K562 (cell line): ENCODE results near the gene ANGPTL3. TPM values are rescaled to one million over a fixed set of nuclear protein-coding genes. Genes with fewer than 3 reads are reported as not detected.

Experiments
- ATAC-seq: fragments of 200-7000 bp; cut with Tn5 transposase; 3 replicates; pipeline ENCODE4 v1.9.1; 2020; ENCODE audit warnings: moderate library complexity
- BruUV-seq: library from RNA; stranded (reverse); fragments of 400-500 nt; replicated peaks from 2 replicates; lab custom pipeline; 2021; lab: Mats Ljungman, UMichigan
- CTCF ChIA-PET: fragments of 300-600 bp; formaldehyde crosslinking; extraction: SDS; loops from one replicate; lab custom pipeline; 2021; ENCODE audit warnings: low intra/inter-chr PET ratio; lab: Yijun Ruan, JAX
- POLR2A ChIA-PET: fragments of 300-600, 350-650 bp; sonication (Branson Sonifier 250); formaldehyde crosslinking; extraction: SDS; loops from one replicate; lab custom pipeline; 2021; ENCODE audit warnings: antibody characterized with exemption, inconsistent platforms; lab: Yijun Ruan, JAX
- DNase-seq, 4 experiments: peaks; one replicate each; pipeline versions ENCODE4 v3.0.0 to v3.0.0-alpha.2; 2011 to 2018; ENCODE audit warnings: low spot score in 3 of 4, mixed read lengths in 3 of 4; ENCODE audit errors: extremely low read depth in 1 of 4
- FAIRE-seq: peaks from 2 replicates; lab custom pipeline; 2011; peaks lifted over from hg19 to GRCh38; lab: Jason Lieb, UNC
- H2AFZ ChIP-seq: 2 replicates; pipeline ENCODE4 v1.6.0; 2011; ENCODE audit warnings: low read depth, low read length, control low read depth, inconsistent platforms
- H3K27ac ChIP-seq: fragments of 200-600 bp; 3 replicates; pipeline ENCODE4 v1.8.0; 2011; ENCODE audit warnings: low read depth, mild to moderate bottlenecking, control low read depth, inconsistent platforms, low read length, moderate library complexity, mixed read lengths; ENCODE audit errors: extremely low read depth
- H3K27me3 ChIP-seq, 2 experiments: fragments of 300-600 bp in 1 of 2; 2 replicates in 1 of 2; 3 replicates in 1 of 2; pipeline versions ENCODE4 v1.6.0 to v1.8.0; 2011; ENCODE audit warnings: inconsistent platforms in 2 of 2, low read length in 2 of 2, mild to moderate bottlenecking in 1 of 2, mixed read lengths in 1 of 2, moderate library complexity in 1 of 2; ENCODE audit not compliant: control insufficient read depth in 2 of 2, insufficient read depth in 2 of 2
- H3K36me3 ChIP-seq: fragments of 300-600 bp; 3 replicates; pipeline ENCODE4 v1.8.0; 2011; ENCODE audit warnings: mild to moderate bottlenecking, low read length, inconsistent platforms; ENCODE audit not compliant: control insufficient read depth, insufficient read depth
- H3K4me1 ChIP-seq, 2 experiments: fragments of 200-600 bp in 1 of 2; replicated peaks in 1 of 2; 2 replicates in 1 of 2; 3 replicates in 1 of 2; pipeline versions ENCODE4 v1.5.1 to v1.8.0; 2011; ENCODE audit warnings: inconsistent platforms in 2 of 2, low read length in 2 of 2, mild to moderate bottlenecking in 1 of 2, mixed read lengths in 1 of 2, moderate library complexity in 1 of 2; ENCODE audit not compliant: control insufficient read depth in 2 of 2, insufficient read depth in 2 of 2
- H3K4me2 ChIP-seq: 2 replicates; pipeline ENCODE4 v1.6.1; 2011; ENCODE audit warnings: low read length, control low read depth, inconsistent platforms, mixed read lengths; ENCODE audit not compliant: insufficient read depth
- H3K4me3 ChIP-seq: fragments of 200-600 bp; sonication (generic), shearing (Covaris generic); 2 replicates; pipeline ENCODE4 v1.5.1; 2016; ENCODE audit warnings: control low read depth, inconsistent platforms
- H3K79me2 ChIP-seq: fragments of 200-600 bp; 3 replicates; pipeline ENCODE4 v1.8.0; 2011; ENCODE audit warnings: low read length, inconsistent platforms; ENCODE audit not compliant: control insufficient read depth, insufficient read depth
- H3K9ac ChIP-seq, 2 experiments: 2 replicates each; pipeline versions ENCODE4 v1.6.0 to v1.6.1; 2011; ENCODE audit warnings: low read depth in 2 of 2, low read length in 2 of 2, control low read depth in 1 of 2, inconsistent platforms in 1 of 2, mild to moderate bottlenecking in 1 of 2, mixed read lengths in 1 of 2; ENCODE audit not compliant: insufficient read depth in 1 of 2
- H3K9me1 ChIP-seq: one replicate; pipeline ENCODE4 v1.6.0; 2011; ENCODE audit warnings: inconsistent platforms, mild to moderate bottlenecking, low read length, moderate library complexity; ENCODE audit not compliant: control insufficient read depth, insufficient read depth
- H3K9me3 ChIP-seq: replicated peaks from 2 replicates; pipeline ENCODE4 v1.5.1; 2011; ENCODE audit warnings: low read depth, low read length, inconsistent platforms; ENCODE audit not compliant: control insufficient read depth, insufficient read depth
- H4K20me1 ChIP-seq: replicated peaks from 2 replicates; pipeline ENCODE4 v1.6.1; 2011; ENCODE audit warnings: low read length, inconsistent platforms, mixed read lengths; ENCODE audit not compliant: control insufficient read depth, insufficient read depth
- CBFA2T2 ChIP-seq: fragments of 450-650 bp; conservative IDR thresholded peaks from 2 replicates; pipeline ENCODE4 v1.6.1; 2017; ENCODE audit warnings: mild to moderate bottlenecking
- CUX1 ChIP-seq: fragments of 200-800 bp; sonication (Bioruptor generic); IDR thresholded peaks from 2 replicates; pipeline ENCODE4 v1.6.1; 2016; ENCODE audit warnings: missing genetic modification characterization, missing compliant biosample characterization
- HINFP ChIP-seq: fragments of 450-650 bp; conservative IDR thresholded peaks from 2 replicates; pipeline ENCODE4 v1.6.1; 2016; ENCODE audit warnings: missing genetic modification characterization, low read depth, mild to moderate bottlenecking, control low read depth, missing compliant biosample characterization
- PKNOX1 ChIP-seq: fragments of 450-650 bp; IDR thresholded peaks from 2 replicates; pipeline ENCODE4 v1.6.1; 2016
- RBM15 ChIP-seq: fragments of 200-400 bp; formaldehyde crosslinking; IDR thresholded peaks from 2 replicates; pipeline ENCODE4 v1.6.1; 2018; ENCODE audit warnings: mild to moderate bottlenecking, low read length, moderate library complexity; ENCODE audit not compliant: insufficient read depth
- ZBED1 ChIP-seq: IDR thresholded peaks from 2 replicates; pipeline ENCODE4 v1.6.1; 2014
- ZNF274 ChIP-seq: IDR thresholded peaks from 2 replicates; pipeline ENCODE4 v1.6.1; 2011; ENCODE audit warnings: low read depth, mild to moderate bottlenecking, low read length, moderate library complexity, borderline replicate concordance
- ZSCAN32 ChIP-seq: fragments of 450-650 bp; formaldehyde crosslinking; IDR thresholded peaks from 2 replicates; pipeline ENCODE4 v1.4.0; 2020; ENCODE audit warnings: mild to moderate bottlenecking, moderate library complexity
- WGBS: fragments of 100-300 bp; shearing (Covaris generic); methylation state at CpG from one replicate; pipeline ENCODE4 v1.1.6; 2016; ENCODE audit warnings: low coverage, mixed read lengths; ENCODE audit not compliant: insufficient coverage; ENCODE audit errors: missing lambda C conversion rate; 5-methylcytosine and 5-hydroxymethylcytosine counted together
- in situ Hi-C: fragments of 300-500 bp; cut with MboI; formaldehyde crosslinking; loops from 4 replicates; pipeline ENCODE4 v1.15.0; 2018; ENCODE audit warnings: inconsistent platforms, mixed read lengths
- intact Hi-C: fragments of 100-400 bp; cut with micrococcal nuclease; formaldehyde crosslinking; loops from 2 replicates; pipeline ENCODE4 v1.14.2; 2022
- polyA plus RNA-seq, 8 experiments: library from polyadenylated mRNA; depleted of rRNA in 4 of 8; stranded (reverse) in 5 of 8; unstranded in 3 of 8; fragments of >200 nt; fragmentation: Nextera tagmentation in 2 of 8; fragmentation: Illumina TruSeq in 1 of 8; extraction: Ambion mirVana in 2 of 8; extraction: Trizol in 1 of 8; gene quantifications; 2 replicates each; pipeline versions ENCODE4 v1.2.1 to v1.2.3, GENCODE V29; 2011 to 2014; ENCODE audit warnings: inconsistent platforms in 1 of 8, missing spikeins in 1 of 8
- total RNA-seq, 7 experiments: library from RNA; depleted of rRNA in 6 of 7; stranded (reverse); fragments of >200 nt in 6 of 7; fragmentation: Illumina TruSeq in 2 of 7; extraction: Trizol in 2 of 7; gene quantifications; 2 replicates each; pipeline versions ENCODE4 v1.2.1 to v1.2.3, GENCODE V29; 2011 to 2021; ENCODE audit warnings: low replicate concordance in 1 of 7

Gene ANGPTL3
- total and polyA plus RNA-seq, 9 of the 15 experiments (the other 6 are each of a cell fraction or from before 2014, with no cell fraction given), result not detected

GRCh38 chr1:62612770-62613169 is 15.4 kb downstream of the ANGPTL3 start (continued):
- TF ChIP-seq PKNOX1, result no peak
- TF ChIP-seq, all 486 proteins: peak for 0

- in situ Hi-C loops (no loop called here), intact Hi-C loops (no loop called here)
- H3K4me2 ChIP-seq, result no peak overlapping the region
- H3K9me1 ChIP-seq, result no peaks in the 10 kb centered on the region
- POLR2A ChIA-PET, result interaction anchor here (0.7 kb wide), 1 partner anchor 1119 kb away, joined by 3 read pairs; no protein-coding TSS in a partner anchor
- H3K9me3 ChIP-seq, result no peaks in the 10 kb centered on the region
- no peaks in the 10 kb centered on the region for H4K20me1 ChIP-seq
- no peaks in the 10 kb centered on the region for H3K79me2 ChIP-seq
- H3K4me3 ChIP-seq, result no peak overlapping the region
- FAIRE-seq (no peak), DNase-seq (no peak), ATAC-seq (no peak)
- H3K36me3 ChIP-seq, result no peaks in the 10 kb centered on the region
- H3K27me3 ChIP-seq, result no peaks in the 10 kb centered on the region
- no peaks in the 10 kb centered on the region for H3K4me1 ChIP-seq
- H3K27ac ChIP-seq, result no peak overlapping the region
- no peak overlapping the region for H2AFZ ChIP-seq
- no peak overlapping the region for H3K9ac ChIP-seq
- CTCF ChIA-PET, result no interaction called here
- TF ChIP-seq ZBED1 (no peak), ZNF274 (no peak), CUX1 (CRISPR knock-in tag) (no peak), ZSCAN32 (no peak), CBFA2T2 (no peak), HINFP (no peak), RBM15 (no peak)
- BruUV-seq, result no TSS peak
- WGBS, result 46% methylated on average over 5 of the region's 5 CpGs
Measured at GRCh38 chr1:62613325-62613727, 16.0 kb downstream of the ANGPTL3 start.
